Measurements from ENCODE around the gene GAS5. TPM values are rescaled to one million over a fixed set of nuclear protein-coding genes. Genes with fewer than 3 reads are reported as not detected.
A peak's percentile ranks its signal among the peaks of the same experiment; 100 is the strongest.

GAS5 gene
- total and polyA plus RNA-seq, 9 of the 15 experiments (the other 6 are each of a cell fraction or from before 2014, with no cell fraction given): 565 to 1,860 (median 1,006) TPM

DNA sequence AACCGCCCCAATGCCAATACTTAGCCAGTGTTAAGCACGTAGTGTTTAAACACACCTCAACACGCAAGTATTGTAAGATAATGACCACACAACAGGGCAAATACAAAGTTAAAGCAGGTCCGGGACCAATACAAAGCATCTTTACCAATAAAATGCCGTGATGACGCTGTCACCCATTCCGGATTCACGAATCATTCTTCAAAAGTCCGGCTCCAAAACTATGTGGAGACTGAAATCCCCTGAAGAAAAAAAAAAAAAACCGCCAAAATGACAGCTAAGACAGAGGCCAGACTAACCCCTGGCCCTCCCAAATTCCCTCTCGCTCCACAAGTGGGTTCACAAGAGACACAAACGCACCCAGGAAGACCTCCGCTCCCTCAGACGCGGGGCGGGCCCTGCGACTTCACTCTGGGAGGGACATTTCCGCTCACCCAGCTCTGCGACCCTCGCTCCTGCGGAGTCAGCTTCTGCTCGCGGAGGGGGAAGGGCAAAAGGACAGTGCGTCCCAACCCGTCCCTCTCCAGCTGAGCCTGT, 43.9 kb downstream of the GAS5 start (continued):
- TF ChIP-seq, protein P1, sequence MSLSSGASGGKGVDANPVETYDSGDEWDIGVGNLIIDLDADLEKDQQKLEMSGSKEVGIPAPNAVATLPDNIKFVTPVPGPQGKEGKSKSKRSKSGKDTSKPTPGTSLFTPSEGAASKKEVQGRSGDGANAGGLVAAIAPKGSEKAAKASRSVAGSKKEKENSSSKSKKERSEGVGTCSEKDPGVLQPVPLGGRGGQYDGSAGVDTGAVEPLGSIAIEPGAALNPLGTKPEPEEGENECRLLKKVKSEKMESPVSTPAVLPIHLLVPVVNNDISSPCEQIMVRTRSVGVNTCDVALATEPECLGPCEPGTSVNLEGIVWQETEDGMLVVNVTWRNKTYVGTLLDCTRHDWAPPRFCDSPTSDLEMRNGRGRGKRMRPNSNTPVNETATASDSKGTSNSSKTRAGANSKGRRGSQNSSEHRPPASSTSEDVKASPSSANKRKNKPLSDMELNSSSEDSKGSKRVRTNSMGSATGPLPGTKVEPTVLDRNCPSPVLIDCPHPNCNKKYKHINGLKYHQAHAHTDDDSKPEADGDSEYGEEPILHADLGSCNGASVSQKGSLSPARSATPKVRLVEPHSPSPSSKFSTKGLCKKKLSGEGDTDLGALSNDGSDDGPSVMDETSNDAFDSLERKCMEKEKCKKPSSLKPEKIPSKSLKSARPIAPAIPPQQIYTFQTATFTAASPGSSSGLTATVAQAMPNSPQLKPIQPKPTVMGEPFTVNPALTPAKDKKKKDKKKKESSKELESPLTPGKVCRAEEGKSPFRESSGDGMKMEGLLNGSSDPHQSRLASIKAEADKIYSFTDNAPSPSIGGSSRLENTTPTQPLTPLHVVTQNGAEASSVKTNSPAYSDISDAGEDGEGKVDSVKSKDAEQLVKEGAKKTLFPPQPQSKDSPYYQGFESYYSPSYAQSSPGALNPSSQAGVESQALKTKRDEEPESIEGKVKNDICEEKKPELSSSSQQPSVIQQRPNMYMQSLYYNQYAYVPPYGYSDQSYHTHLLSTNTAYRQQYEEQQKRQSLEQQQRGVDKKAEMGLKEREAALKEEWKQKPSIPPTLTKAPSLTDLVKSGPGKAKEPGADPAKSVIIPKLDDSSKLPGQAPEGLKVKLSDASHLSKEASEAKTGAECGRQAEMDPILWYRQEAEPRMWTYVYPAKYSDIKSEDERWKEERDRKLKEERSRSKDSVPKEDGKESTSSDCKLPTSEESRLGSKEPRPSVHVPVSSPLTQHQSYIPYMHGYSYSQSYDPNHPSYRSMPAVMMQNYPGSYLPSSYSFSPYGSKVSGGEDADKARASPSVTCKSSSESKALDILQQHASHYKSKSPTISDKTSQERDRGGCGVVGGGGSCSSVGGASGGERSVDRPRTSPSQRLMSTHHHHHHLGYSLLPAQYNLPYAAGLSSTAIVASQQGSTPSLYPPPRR (CRISPR knock-in tag; IDR thresholded peaks at IDR 0.05; ENCODE audit: borderline replicate concordance): no peak
- no peak for TF ChIP-seq ZNF224 (CRISPR knock-in tag; IDR thresholded peaks at IDR 0.05)
- 0 out of 2 replicates have a peak, but pooled peaks have one; percentile 22 for TF ChIP-seq ARID2 (IDR thresholded peaks at IDR 0.05)
- TF ChIP-seq CHD1 (IDR thresholded peaks at IDR 0.05; ENCODE audit: low read length): peak; percentile 68
- TF ChIP-seq RB1 (IDR thresholded peaks at IDR 0.05; ENCODE audit: low read depth): 0 out of 2 replicates have a peak, but pooled peaks have one; percentile 46
- TF ChIP-seq ERF (CRISPR knock-in tag; IDR thresholded peaks at IDR 0.05): no peak
- TF ChIP-seq, protein P2, sequence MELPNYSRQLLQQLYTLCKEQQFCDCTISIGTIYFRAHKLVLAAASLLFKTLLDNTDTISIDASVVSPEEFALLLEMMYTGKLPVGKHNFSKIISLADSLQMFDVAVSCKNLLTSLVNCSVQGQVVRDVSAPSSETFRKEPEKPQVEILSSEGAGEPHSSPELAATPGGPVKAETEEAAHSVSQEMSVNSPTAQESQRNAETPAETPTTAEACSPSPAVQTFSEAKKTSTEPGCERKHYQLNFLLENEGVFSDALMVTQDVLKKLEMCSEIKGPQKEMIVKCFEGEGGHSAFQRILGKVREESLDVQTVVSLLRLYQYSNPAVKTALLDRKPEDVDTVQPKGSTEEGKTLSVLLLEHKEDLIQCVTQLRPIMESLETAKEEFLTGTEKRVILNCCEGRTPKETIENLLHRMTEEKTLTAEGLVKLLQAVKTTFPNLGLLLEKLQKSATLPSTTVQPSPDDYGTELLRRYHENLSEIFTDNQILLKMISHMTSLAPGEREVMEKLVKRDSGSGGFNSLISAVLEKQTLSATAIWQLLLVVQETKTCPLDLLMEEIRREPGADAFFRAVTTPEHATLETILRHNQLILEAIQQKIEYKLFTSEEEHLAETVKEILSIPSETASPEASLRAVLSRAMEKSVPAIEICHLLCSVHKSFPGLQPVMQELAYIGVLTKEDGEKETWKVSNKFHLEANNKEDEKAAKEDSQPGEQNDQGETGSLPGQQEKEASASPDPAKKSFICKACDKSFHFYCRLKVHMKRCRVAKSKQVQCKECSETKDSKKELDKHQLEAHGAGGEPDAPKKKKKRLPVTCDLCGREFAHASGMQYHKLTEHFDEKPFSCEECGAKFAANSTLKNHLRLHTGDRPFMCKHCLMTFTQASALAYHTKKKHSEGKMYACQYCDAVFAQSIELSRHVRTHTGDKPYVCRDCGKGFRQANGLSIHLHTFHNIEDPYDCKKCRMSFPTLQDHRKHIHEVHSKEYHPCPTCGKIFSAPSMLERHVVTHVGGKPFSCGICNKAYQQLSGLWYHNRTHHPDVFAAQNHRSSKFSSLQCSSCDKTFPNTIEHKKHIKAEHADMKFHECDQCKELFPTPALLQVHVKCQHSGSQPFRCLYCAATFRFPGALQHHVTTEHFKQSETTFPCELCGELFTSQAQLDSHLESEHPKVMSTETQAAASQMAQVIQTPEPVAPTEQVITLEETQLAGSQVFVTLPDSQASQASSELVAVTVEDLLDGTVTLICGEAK (IDR thresholded peaks at IDR 0.05): no peak
- TF ChIP-seq, protein P2 (CRISPR knock-in tag; IDR thresholded peaks at IDR 0.05): no peak
- TF ChIP-seq DDX20 (tag; IDR thresholded peaks at IDR 0.05; ENCODE audit: low read depth): no peak
- TF ChIP-seq CCNT2 (IDR thresholded peaks at IDR 0.05; ENCODE audit: borderline replicate concordance, extremely low read depth, insufficient read length, low read depth, low read length): peak; percentile 11
- TF ChIP-seq ZNF830 (CRISPR knock-in tag; IDR thresholded peaks at IDR 0.05): no peak
- TF ChIP-seq HMGN3 (IDR thresholded peaks at IDR 0.05; ENCODE audit: borderline replicate concordance, extremely low read depth, insufficient read length, low read depth, low read length): no peak
